GM18520 (cell line): Measurements from ENCODE around the gene SENP8.
"Not testable (repeated sequence)": the region's sequence is repeated elsewhere in the genome, so short reads cannot be mapped to it uniquely, and the experiment has no call there.

Experiments
- ATAC-seq: cut with Tn5 transposase; IDR thresholded peaks from one replicate; pipeline ENCODE4 v1.9.1; 2021; ENCODE audit not compliant: unreplicated experiment

Gene SENP8

DNA sequence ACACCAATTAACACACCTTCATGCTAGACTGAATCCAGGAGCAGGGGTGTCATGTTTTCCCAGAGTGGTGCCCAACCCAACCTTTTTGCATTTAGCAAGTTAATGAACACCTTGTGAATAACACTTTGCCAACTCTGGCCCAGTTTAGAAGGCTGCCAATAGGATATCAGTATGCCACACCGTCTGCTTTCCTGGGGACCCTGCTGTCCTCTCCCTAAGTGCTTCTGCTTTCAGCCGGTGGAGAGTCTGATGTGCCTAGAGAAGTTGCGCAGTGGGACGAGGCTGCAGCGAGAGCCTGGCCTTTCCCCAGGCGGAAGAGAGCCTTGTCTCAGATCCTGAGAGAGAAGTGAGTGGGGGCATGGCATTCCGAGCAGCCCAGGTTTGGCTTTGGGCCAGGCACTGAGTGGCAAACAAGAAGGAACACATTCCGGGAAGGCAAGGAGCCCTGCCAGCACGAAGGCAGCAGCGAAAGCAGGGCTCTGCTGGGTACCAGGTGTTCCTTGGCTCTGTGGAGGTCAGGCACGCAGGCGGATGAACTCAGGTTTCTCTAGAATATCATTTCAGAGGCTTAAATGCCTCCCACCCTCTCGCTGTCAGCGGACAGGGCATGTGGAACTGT lies 36.9 kb downstream of the SENP8 start:
- ATAC-seq = no peak

GRCh38 chr15:72155635-72156616 lies 37.7 kb downstream of the SENP8 start:
- ATAC-seq = no peak

DNA sequence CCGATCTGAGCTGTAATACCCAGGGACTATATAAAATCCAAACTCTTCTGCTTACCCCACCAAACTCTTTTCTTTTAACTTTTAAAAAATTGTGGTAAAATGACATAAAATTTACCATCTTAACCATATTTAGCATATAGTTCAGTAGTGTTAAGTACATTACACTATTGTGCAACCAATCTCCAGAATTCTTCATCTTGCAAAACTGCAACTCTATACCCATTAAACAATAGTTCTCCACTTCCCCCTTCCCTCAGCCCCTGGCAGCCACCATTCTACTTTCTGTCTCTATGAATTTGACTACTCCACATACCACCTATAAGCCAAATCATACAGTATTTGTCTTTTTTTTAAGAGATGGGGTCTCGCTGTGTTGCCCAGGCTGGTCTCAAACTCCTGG lies 38.7 kb downstream of the SENP8 start:
- ATAC-seq = no peak

- ATAC-seq = no peak
These were observed 42.6 kb downstream of the SENP8 start for GRCh38 chr15:72160696-72161245.

- ATAC-seq = no peak
These were observed 43.3 kb downstream of the SENP8 start for GRCh38 chr15:72161361-72162132.

DNA sequence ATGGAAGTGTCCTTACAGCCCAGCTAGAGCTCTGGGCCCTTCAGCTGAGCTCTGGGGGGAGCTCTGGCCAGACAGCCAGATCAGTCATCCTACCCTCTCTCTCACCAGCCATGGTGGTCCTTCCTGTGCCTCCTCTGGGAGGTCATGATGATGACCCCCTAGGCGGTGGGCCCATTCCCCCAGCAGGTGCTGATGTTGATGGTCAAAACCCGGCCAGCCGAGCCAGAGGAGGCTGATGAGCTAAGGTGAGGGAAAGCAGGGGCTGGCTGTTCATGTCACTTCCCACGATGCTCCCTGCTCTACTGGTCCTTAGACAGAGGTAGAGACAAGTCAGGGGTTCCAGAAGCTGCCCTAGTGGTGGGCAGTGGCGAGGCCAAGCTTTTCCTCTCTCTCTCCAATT lies 44.4 kb downstream of the SENP8 start:
- no peak for ATAC-seq

- ATAC-seq = no peak
These were observed 45.5 kb downstream of the SENP8 start for GRCh38 chr15:72163719-72164118.

GRCh38 chr15:72166716-72167417 lies 48.7 kb downstream of the SENP8 start:
- no peak for ATAC-seq

DNA sequence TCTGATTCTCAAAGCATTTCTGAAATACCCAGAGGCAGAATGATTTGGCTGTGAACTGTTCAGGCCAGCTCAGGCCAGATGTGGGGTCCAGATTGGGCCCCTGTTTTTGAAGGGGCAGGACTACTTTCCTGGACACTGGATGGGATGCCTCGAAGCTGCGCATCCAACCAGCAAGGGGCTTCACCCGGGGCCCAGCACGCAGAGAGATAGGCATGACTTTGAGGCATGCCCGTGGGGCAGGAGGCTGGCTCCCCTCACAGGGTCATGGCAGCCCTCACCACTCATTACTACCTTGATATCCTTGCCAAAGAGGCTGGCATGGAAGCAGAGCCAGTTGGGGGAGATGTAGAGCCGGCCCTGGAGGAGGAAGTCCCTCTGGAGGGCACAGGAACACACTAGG lies 49.2 kb downstream of the SENP8 start:
- no peak for ATAC-seq

DNA sequence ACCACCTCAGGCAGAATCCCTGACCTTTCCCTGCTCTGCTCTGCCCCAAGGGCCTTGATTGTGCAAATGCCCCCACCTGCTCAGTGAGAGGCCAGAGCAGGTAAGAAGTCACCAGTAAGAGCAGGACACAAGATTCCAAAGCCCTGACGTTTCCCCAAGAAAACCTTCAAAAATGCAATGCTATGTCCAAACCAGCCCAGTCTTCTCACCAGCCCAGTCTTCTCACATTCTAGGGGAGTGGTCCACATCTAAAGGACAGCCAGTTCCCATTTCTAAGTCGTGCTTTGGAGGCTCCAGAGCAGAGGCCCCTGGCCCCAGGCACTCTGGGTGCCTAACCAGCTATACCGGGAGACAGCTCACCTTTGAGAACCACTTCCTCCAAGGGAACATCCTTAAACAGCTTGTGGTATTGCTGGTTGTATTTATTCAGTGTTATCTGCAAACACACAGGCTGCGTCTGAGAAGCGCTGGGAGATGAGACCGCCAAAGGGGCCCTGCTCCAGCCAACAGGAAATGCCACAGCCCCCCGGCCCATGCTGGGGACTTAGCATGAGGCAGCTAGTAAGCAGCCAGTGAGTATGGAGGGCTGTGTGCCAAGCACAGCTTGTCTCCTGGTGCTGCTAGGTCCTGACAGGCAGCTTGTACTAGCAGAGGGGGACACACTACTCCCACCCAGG lies 50.1 kb downstream of the SENP8 start:
- no peak for ATAC-seq

GRCh38 chr15:72168808-72169190 lies 50.6 kb downstream of the SENP8 start:
- no peak for ATAC-seq

GRCh38 chr15:72169236-72169920 lies 51.2 kb downstream of the SENP8 start:
- ATAC-seq = no peak

GRCh38 chr15:72169921-72170611 lies 51.9 kb downstream of the SENP8 start:
- no peak for ATAC-seq

DNA sequence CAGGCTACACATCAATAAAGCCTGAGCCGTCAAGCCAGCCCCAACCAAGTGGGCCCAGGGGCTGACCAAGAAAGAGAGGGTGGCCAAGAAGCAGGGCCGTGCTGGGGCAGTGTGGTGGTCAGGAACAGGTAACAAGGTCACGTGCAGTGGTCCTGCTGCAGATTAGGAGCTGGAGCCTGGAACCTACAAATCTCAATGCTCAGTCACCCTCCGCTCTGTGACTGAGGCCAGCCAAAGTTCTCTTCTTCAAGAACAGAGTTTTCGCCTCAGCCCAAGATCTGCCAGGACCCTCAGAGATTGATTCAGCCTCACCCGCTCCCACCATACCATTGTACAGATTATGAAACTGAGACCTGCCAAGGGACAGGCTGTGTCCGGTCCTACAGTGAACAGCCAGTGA lies 52.5 kb downstream of the SENP8 start:
- ATAC-seq = no peak

DNA sequence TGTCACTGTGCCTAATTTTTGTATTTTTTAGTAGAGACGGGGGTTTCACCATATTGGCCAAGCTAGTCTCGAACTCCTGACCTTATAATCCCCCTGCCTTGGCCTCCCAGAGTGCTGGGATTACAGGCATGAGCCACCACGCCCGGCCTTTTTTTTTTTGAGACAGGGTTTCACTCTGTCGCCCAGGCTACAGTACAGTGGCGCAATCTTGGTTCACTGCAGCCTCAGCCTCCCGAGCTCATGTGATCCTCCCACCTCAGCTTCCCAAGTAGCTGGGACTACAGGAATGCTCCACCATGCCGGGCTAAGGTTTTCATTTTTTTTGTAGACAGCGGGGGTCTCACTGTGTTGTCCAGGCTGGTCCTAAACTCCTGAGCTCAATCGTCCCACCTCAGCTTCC lies 53.8 kb downstream of the SENP8 start:
- ATAC-seq = not testable (repeated sequence)

DNA sequence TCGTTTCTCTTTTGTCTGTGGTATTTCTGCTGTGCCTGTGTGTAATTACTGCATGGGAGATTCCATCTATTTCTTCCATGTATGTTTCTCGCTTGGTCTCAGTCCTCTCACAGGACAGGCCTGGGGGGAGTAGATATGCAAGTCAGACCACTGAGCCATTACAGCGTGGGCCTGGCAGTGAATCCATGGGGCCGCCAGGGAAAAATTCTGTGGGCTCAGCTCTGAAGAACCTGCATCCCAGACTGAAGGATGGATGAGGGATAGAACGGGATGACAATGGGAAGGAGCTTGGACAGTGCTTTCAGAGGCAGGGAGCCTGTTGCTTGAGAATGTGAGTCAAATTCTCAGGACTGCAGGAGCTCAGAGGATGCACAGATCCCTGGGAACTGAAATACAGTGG lies 54.6 kb downstream of the SENP8 start:
- ATAC-seq = no peak

GRCh38 chr15:72173401-72173800 lies 55.2 kb downstream of the SENP8 start:
- no peak for ATAC-seq

DNA sequence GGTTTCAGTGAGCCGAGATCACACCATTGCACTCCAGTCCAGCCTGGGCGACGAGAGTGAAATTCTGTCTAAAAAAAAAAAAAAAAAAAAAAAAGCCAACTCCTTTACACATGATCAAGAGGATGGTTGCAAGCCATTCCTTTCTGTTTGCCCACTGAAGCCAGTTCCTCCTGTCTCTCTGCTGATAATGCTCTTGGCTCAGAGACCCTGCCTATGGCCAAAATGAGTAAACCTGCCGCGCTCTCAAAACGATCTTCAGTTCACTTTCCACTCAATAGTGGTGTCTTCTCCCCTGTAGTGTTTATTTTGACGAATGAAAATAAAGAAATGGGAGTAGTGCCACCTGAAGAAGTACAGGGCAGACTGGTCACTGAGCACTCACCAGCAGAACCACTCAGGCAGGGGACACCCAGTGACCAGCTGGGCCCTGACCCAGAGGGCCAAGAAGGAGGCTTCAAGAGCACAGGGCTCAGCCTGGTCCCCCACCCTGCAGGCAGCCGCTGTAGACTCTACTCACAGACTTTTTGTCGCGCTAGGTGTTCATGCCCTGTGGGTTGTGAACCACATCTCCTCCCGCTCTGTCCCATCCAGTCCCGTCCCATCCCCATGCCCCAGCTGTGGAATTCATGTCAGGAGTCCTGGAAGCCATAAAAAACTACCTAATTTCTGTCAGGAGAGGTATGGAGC lies 55.8 kb downstream of the SENP8 start:
- no peak for ATAC-seq
